ENCODE measurements around the gene PCDHB9. TPM values are rescaled to one million over a fixed set of nuclear protein-coding genes. Genes with fewer than 3 reads are reported as not detected.
"Not testable (repeated sequence)": the region's sequence is repeated elsewhere in the genome, so short reads cannot be mapped to it uniquely, and the experiment has no call there.

Gene PCDHB9
- total and polyA plus RNA-seq, 4 donors = 0.25 to 3.8 (median 2.6) TPM

- not testable (repeated sequence) for H3K36me3 ChIP-seq (ENCODE audit: control insufficient read depth in 1 of 2, insufficient read depth in 2 of 2, low read length in 1 of 2); H3K4me3 ChIP-seq (ENCODE audit: low read length in 2 of 2)
These were observed 29.6 kb upstream of the PCDHB9 start for GRCh38 chr5:141157356-141157755.

GRCh38 chr5:141157901-141158300 lies 29.1 kb upstream of the PCDHB9 start:
- H3K36me3 ChIP-seq (ENCODE audit: control insufficient read depth in 1 of 2, insufficient read depth in 2 of 2, low read length in 1 of 2); H3K4me1 ChIP-seq (ENCODE audit: control insufficient read depth in 1 of 2, insufficient read depth in 2 of 2, low read length in 2 of 2); H3K27me3 ChIP-seq (ENCODE audit: control insufficient read depth in 1 of 2, insufficient read depth in 2 of 2, low read length in 1 of 2); DNase-seq; H3K4me3 ChIP-seq (ENCODE audit: low read length in 2 of 2); ATAC-seq (ENCODE audit: low FRiP score); H3K27ac ChIP-seq (ENCODE audit: low read depth in 1 of 2, low read length in 2 of 2); intact Hi-C loops (cut with DNase I): not testable (repeated sequence)
- WGBS, 2 donors = 28 to 29% methylated on average over 14 to 22 of the region's 28 CpGs
- H3K9me3 ChIP-seq (ENCODE audit: control insufficient read depth, low read length) = peaks cover 15% of the 10 kb centered on the region

More at GRCh38 chr5:141157356-141157755, 29.6 kb upstream of the PCDHB9 start:
- H3K27ac ChIP-seq (ENCODE audit: low read depth in 1 of 2, low read length in 2 of 2); H3K4me1 ChIP-seq (ENCODE audit: control insufficient read depth in 1 of 2, insufficient read depth in 2 of 2, low read length in 2 of 2); ATAC-seq (ENCODE audit: low FRiP score); DNase-seq; intact Hi-C loops (cut with DNase I); H3K27me3 ChIP-seq (ENCODE audit: control insufficient read depth in 1 of 2, insufficient read depth in 2 of 2, low read length in 1 of 2): not testable (repeated sequence)
- WGBS, 2 donors = 21 to 32% methylated on average over 36 to 38 of the region's 38 CpGs
- H3K9me3 ChIP-seq (ENCODE audit: control insufficient read depth, low read length) = peaks cover 15% of the 10 kb centered on the region

- intact Hi-C loops (cut with DNase I) = loop anchor here (5.0 to 10.0 kb wide), 2 partner anchors 390 to 392 kb away; no protein-coding TSS in a partner anchor
- Histone ChIP-seq H3K27me3 (ENCODE audit: control insufficient read depth in 1 of 2, insufficient read depth in 2 of 2, low read length in 1 of 2) (no peaks in the 10 kb centered on the region), H3K4me1 (ENCODE audit: control insufficient read depth in 1 of 2, insufficient read depth in 2 of 2, low read length in 2 of 2) (no peaks in the 10 kb centered on the region), H3K36me3 (ENCODE audit: control insufficient read depth in 1 of 2, insufficient read depth in 2 of 2, low read length in 1 of 2) (no peaks in the 10 kb centered on the region), H3K9me3 (ENCODE audit: control insufficient read depth, low read length) (peaks cover 11% of the 10 kb centered on the region), H3K4me3 (ENCODE audit: low read length in 2 of 2) (peak within 1 kb of the TSS in 1 of 2 donors; percentile 18), H3K27ac (ENCODE audit: low read depth in 1 of 2, low read length in 2 of 2) (no peak within 1 kb of the TSS)
- DNase-seq = peak in 1 of 2 donors; percentile 44
- ATAC-seq (ENCODE audit: low FRiP score) = no peak
- 16 to 29% methylated on average over 20 of the region's 20 CpGs for WGBS, 2 donors
These were observed 14.4 kb upstream of the PCDHB9 start, which contains the start of gene PCDHB7 for GRCh38 chr5:141172381-141173204. TSS of gene PCDHB7 (plus strand) at chr5:141172644. CDS start at chr5:141172836, 192 bp downstream.

GRCh38 chr5:141174291-141175104 lies 12.5 kb upstream of the PCDHB9 start:
- WGBS, 2 donors = 33 to 38% methylated on average over 71 to 79 of the region's 79 CpGs
- H3K36me3 ChIP-seq (ENCODE audit: control insufficient read depth in 1 of 2, insufficient read depth in 2 of 2, low read length in 1 of 2); DNase-seq; ATAC-seq (ENCODE audit: low FRiP score); H3K4me1 ChIP-seq (ENCODE audit: control insufficient read depth in 1 of 2, insufficient read depth in 2 of 2, low read length in 2 of 2); H3K27me3 ChIP-seq (ENCODE audit: control insufficient read depth in 1 of 2, insufficient read depth in 2 of 2, low read length in 1 of 2); H3K27ac ChIP-seq (ENCODE audit: low read depth in 1 of 2, low read length in 2 of 2); H3K4me3 ChIP-seq (ENCODE audit: low read length in 2 of 2): not testable (repeated sequence)
- intact Hi-C loops (cut with DNase I) = loop anchor here (5.0 to 10.0 kb wide), 2 partner anchors 388 to 390 kb away; no protein-coding TSS in a partner anchor
- peaks cover 13% of the 10 kb centered on the region for H3K9me3 ChIP-seq (ENCODE audit: control insufficient read depth, low read length)

- Histone ChIP-seq H3K9me3 (ENCODE audit: control insufficient read depth, low read length) (peaks cover 18% of the 10 kb centered on the region), H3K36me3 (ENCODE audit: control insufficient read depth in 1 of 2, insufficient read depth in 2 of 2, low read length in 1 of 2) (no peaks in the 10 kb centered on the region), H3K4me3 (ENCODE audit: low read length in 2 of 2) (peak overlapping the region in 1 of 2 donors; percentile 6), H3K4me1 (ENCODE audit: control insufficient read depth in 1 of 2, insufficient read depth in 2 of 2, low read length in 2 of 2) (no peaks in the 10 kb centered on the region), H3K27me3 (ENCODE audit: control insufficient read depth in 1 of 2, insufficient read depth in 2 of 2, low read length in 1 of 2) (no peaks in the 10 kb centered on the region), H3K27ac (ENCODE audit: low read depth in 1 of 2, low read length in 2 of 2) (no peak overlapping the region)
- 55 to 63% methylated on average over 1 of the region's 1 CpG for WGBS, 2 donors
- ATAC-seq (ENCODE audit: low FRiP score) = no peak
- intact Hi-C loops (cut with DNase I) = loop anchor here in 1 of 2 donors (10.0 kb wide), 1 partner anchor 389 kb away; no protein-coding TSS in a partner anchor
- DNase-seq = no peak
These were observed 11.0 kb upstream of the PCDHB9 start for GRCh38 chr5:141175933-141176332.

GRCh38 chr5:141177577-141178191 lies 9.3 kb upstream of the PCDHB9 start, which contains the start of gene PCDHB8:
TSS of gene PCDHB8 (plus strand) at chr5:141177790. CDS start at chr5:141178035, 245 bp downstream.
- intact Hi-C loops (cut with DNase I) = loop anchor here in 1 of 2 donors (10.0 kb wide), 1 partner anchor 387 kb away; no protein-coding TSS in a partner anchor
- H3K4me3 ChIP-seq (ENCODE audit: low read length in 2 of 2); H3K27ac ChIP-seq (ENCODE audit: low read depth in 1 of 2, low read length in 2 of 2); DNase-seq; ATAC-seq (ENCODE audit: low FRiP score); H3K4me1 ChIP-seq (ENCODE audit: control insufficient read depth in 1 of 2, insufficient read depth in 2 of 2, low read length in 2 of 2); H3K27me3 ChIP-seq (ENCODE audit: control insufficient read depth in 1 of 2, insufficient read depth in 2 of 2, low read length in 1 of 2); H3K36me3 ChIP-seq (ENCODE audit: control insufficient read depth in 1 of 2, insufficient read depth in 2 of 2, low read length in 1 of 2): not testable (repeated sequence)
- WGBS, 2 donors = 22 to 30% methylated on average over 14 to 16 of the region's 18 CpGs
- peaks cover 20% of the 10 kb centered on the region for H3K9me3 ChIP-seq (ENCODE audit: control insufficient read depth, low read length)

- not testable (repeated sequence) for H3K36me3 ChIP-seq (ENCODE audit: control insufficient read depth in 1 of 2, insufficient read depth in 2 of 2, low read length in 1 of 2); ATAC-seq (ENCODE audit: low FRiP score); H3K4me3 ChIP-seq (ENCODE audit: low read length in 2 of 2); H3K27ac ChIP-seq (ENCODE audit: low read depth in 1 of 2, low read length in 2 of 2); H3K27me3 ChIP-seq (ENCODE audit: control insufficient read depth in 1 of 2, insufficient read depth in 2 of 2, low read length in 1 of 2); DNase-seq; H3K4me1 ChIP-seq (ENCODE audit: control insufficient read depth in 1 of 2, insufficient read depth in 2 of 2, low read length in 2 of 2)
- WGBS, 2 donors = 27 to 40% methylated on average over 24 to 35 of the region's 39 CpGs
- intact Hi-C loops (cut with DNase I) = loop anchor here in 1 of 2 donors (10.0 kb wide), 1 partner anchor 385 kb away; no protein-coding TSS in a partner anchor
- H3K9me3 ChIP-seq (ENCODE audit: control insufficient read depth, low read length) = peaks cover 22% of the 10 kb centered on the region
These were observed 7.6 kb upstream of the PCDHB9 start for GRCh38 chr5:141179371-141179770.

- DNase-seq; H3K27ac ChIP-seq (ENCODE audit: low read depth in 1 of 2, low read length in 2 of 2); H3K4me3 ChIP-seq (ENCODE audit: low read length in 2 of 2); ATAC-seq (ENCODE audit: low FRiP score); H3K36me3 ChIP-seq (ENCODE audit: control insufficient read depth in 1 of 2, insufficient read depth in 2 of 2, low read length in 1 of 2); H3K27me3 ChIP-seq (ENCODE audit: control insufficient read depth in 1 of 2, insufficient read depth in 2 of 2, low read length in 1 of 2); H3K4me1 ChIP-seq (ENCODE audit: control insufficient read depth in 1 of 2, insufficient read depth in 2 of 2, low read length in 2 of 2): not testable (repeated sequence)
- intact Hi-C loops (cut with DNase I) = loop anchor here in 1 of 2 donors (10.0 kb wide), 1 partner anchor 385 kb away; no protein-coding TSS in a partner anchor
- peaks cover 21% of the 10 kb centered on the region for H3K9me3 ChIP-seq (ENCODE audit: control insufficient read depth, low read length)
- 16 to 32% methylated on average over 22 to 32 of the region's 32 CpGs for WGBS, 2 donors
These were observed 7.1 kb upstream of the PCDHB9 start for GRCh38 chr5:141179876-141180275.
